ENCODE measurements around the gene AKAP6.

GRCh38 chr14:32422440-32422839 is 93.3 kb downstream of the AKAP6 start:
- TF ChIP-seq CTCF (IDR thresholded peaks at IDR 0.05) = no peak
- no peak for TF ChIP-seq POLR2A (IDR thresholded peaks at IDR 0.05)
